Measurements from ENCODE around the gene LDLR.
"Not testable (repeated sequence)": the region's sequence is repeated elsewhere in the genome, so short reads cannot be mapped to it uniquely, and the experiment has no call there.

The LDLR gene

GRCh38 chr19:11140023-11140538 lies 50.8 kb downstream of the LDLR start:
- DNase-seq = not testable (repeated sequence)

DNA sequence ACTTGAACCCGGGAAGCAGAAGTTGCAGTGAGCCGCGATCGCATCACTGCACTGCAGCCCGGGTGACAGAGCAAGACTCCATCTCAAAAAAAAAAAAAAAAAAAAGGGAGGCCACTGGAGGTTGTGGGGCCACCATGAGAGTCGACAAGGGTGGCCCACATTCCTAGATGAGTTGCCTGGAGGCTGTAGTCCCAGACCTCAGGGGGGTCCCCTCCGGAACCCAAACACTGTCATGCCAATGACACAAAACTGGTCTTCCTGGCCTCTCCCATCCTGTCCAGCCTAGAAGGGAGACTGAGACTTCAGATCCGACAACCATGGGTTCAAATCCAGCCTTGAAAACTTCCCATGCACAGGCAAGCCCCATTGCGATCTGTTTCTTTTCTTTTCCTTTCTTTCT lies 51.6 kb downstream of the LDLR start:
- DNase-seq = no peak

DNA sequence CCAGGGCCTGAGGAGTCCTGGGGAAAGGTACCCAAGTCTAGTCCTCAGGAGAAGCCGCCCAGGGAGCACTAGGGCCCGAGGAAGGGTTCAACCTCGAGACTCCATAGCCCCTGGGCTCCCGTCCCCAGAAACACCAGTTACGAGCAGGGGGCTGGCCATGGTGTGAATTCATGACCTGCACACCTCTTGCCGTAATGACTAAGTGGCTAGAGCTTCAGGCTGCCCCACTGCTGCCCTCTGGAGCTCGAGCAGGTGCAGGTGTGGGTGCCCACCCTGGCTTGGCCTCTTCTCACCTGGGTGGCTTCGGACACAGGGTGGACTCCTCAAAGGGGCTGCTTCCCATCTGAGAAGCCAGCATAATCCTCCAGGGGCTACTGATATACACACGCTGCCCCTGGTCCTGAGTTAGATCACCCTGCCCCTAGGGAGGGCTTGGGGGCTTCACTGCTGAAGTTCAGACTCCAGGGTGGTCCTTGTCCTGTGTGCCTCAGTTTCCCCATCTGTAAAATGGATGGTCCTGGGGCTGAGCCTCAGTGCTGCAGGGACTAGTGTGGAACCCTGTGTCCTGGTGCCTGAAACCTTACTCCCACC lies 52.8 kb downstream of the LDLR start:
- no peak for DNase-seq

DNA sequence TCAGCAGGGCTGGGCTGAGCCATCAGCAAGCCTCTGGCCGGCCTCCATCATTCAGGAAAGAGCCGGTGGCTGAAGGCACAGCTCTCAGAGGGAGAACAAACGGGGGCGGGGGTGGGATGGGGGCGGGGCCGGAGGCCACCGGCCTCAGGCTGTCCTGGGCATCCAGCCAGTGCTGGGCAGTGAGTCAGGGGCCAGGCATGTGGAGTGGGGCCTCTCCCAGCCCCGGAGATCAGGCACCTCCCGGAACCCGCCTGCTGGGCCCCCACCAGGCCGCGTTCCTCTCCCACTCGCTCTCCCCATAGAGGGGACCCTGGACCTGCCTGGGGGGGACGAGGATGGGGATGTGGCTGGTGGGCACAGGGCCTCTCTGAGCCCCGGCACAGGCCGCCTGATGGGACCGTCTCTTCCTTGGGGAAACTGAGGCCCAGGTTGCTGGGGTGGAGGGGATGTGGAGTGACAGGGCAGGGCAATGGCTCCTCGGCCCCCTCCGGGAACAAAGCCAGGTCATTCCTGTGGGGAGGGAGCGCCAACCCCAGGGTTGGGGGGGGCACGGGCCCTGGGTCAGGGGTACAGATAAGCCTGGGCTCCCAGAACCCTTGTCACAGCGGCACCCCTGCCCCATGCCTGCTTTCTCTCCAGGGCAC lies 53.4 kb downstream of the LDLR start:
- DNase-seq = peak in 42 of 51 donors; percentile 4 to 78 (median 41)

- no peak for DNase-seq
Measured at GRCh38 chr19:11145536-11145924, 56.3 kb downstream of the LDLR start.

DNA sequence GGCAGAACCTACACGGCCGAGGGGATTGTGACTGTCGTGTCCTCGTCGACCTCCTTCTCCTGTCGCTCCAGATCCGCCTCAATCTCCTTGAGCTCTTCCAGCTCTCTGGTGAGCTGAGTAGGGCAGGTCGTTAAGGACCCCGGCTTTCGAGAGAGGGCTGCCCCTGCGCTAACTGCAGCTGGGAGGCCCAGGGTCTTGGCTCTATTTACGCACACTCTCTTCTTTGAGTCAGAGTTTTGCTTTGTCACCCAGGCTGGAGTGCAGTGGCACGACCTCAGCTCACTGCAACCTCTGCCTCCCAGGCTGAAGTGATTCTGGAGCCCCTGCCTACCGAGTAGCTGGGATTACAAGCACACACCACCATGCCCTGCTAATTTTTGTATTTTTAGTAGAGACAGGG lies 58.7 kb downstream of the LDLR start:
- no peak for DNase-seq

DNA sequence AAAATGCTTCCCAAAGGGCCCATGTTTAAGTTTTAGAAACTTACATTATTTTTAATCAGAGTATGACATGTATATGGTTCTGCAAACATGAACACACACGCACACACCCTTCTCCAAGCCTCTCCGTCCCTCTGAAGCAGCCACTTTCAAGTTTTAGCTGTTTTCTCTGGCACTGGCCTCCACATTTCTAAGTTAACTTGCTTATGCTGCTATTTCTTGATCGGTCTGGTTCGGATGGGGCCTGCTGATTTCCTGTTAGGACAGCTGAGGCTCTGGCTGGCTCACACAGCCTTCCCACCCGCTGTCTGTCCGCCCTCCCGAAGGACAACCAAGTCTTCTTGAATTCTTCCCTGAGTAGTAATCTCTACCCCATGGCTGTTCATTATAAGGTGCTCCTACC lies 61.9 kb downstream of the LDLR start:
- DNase-seq = no peak

- DNase-seq = peak in 22 of 51 donors; percentile 1 to 73 (median 20)
Measured at GRCh38 chr19:11152318-11153062, 63.2 kb downstream of the LDLR start.

GRCh38 chr19:11154683-11155047 lies 65.4 kb downstream of the LDLR start:
- no peak for DNase-seq

- DNase-seq = peak; percentile 45 to 98 (median 92)
Measured at GRCh38 chr19:11155373-11156120, 66.3 kb downstream of the LDLR start, which contains the start of gene SPC24. SPC24 (minus strand) TSS chr19:11155782; CDS start chr19:11155776, 6 bp downstream.

- no peak for DNase-seq
Measured at GRCh38 chr19:11159598-11160439, 70.6 kb downstream of the LDLR start.

DNA sequence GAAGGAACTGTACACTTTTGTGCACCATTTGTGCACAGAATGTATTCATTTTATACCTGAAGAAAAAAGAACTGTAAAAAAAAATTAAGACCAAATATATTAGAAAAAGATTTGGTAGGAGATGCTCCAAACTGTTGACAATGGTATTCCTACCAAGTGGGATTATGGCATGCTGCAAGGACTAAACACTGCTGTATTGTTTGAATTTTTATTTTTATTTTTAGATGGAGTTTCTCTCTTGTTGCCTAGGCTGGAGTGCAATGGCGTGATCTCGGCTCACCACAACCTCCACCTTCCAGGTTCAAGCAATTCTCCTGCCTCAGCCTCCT lies 71.1 kb downstream of the LDLR start:
- not testable (repeated sequence) for DNase-seq

- peak in 2 of 51 donors; percentile 0 for DNase-seq
Measured at GRCh38 chr19:11164296-11164695, 75.0 kb downstream of the LDLR start.

GRCh38 chr19:11164879-11165406 lies 75.7 kb downstream of the LDLR start:
- DNase-seq = peak in 43 of 51 donors; percentile 2 to 76 (median 49)

GRCh38 chr19:11165486-11166030 lies 76.3 kb downstream of the LDLR start:
- DNase-seq = no peak

GRCh38 chr19:11166281-11167142 lies 77.2 kb downstream of the LDLR start:
- DNase-seq = peak in 1 of 51 donors; percentile 1

DNA sequence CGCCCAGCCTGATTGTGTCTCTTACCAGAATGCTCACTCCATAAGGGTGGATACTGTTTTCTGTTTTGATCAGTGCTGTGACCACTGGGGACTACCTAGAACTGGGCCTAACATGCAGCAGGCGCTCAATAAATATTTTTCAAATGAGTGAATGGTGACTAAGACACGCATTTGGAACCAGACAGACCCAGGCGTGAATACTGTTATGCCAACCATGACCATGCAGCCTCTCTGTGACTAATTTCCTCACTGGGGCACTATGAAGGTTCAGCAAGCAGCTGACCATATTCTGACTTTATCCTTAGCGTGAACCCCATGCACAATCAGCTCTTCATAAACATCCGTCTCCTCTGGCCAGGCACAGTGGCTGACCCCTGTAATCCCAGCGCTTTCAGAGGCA lies 79.3 kb downstream of the LDLR start:
- no peak for DNase-seq

DNA sequence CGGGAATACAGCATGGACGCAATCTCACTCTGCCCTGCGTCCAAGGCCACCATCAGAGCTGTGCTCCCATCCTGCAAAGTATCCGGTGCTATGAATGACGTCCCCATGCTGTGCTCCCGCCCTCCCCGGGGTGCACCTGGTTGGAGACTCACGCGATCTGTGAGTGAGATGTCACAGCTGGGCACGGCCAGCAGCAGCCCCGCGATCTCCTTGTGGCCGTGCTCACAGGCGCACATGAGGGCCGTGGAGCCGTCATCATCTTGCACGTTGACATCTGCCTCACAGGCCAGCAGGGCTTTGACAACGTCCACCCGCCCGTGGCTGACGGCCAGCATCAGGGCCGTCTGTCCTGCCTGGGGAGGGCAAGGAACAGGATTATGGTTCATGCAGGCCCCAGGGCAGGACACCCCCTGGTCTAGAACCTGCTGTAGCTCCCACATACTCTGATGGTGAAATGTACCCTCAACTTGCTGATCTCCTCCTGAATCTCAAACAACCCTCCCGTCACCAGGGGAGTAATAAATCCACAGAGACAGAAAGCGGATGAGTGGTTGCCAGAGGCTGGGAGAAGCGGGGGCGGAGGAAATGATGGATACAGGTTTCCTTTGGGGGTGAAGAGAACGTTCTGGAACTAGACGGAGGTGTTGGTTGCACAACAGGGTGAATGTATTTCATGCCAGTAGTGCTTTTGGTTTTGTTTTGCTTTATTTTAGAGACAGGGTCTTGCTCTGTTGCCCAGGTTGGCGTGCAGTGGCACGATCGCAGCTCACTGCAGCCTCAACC lies 80.8 kb downstream of the LDLR start:
- no peak for DNase-seq

Data from hypothalamus (tissue), 51 donors.